Ovary (tissue), 9 donors: ENCODE measurements around the gene NLN. TPM values are rescaled to one million over a fixed set of nuclear protein-coding genes. Genes with fewer than 3 reads are reported as not detected.

Source experiments
- DNase-seq, 5 donors: peaks; one replicate each; pipeline ENCODE4 v3.0.0-alpha.2; 2019 to 2020
- H3K27ac ChIP-seq, 2 donors: fragments of 200-600 bp; one replicate each; pipeline versions ENCODE4 v1.5.1 to v1.8.0; 2019 to 2022
- H3K27me3 ChIP-seq: fragments of 200-600 bp; one replicate; pipeline ENCODE4 v1.8.0; 2022
- H3K36me3 ChIP-seq: fragments of 200-600 bp; sonication (generic); one replicate; pipeline ENCODE4 v1.5.1; 2019
- H3K4me1 ChIP-seq: one replicate; pipeline ENCODE4 v1.8.1; 2013; ENCODE audit warnings: mild to moderate bottlenecking, moderate library complexity; ENCODE audit not compliant: insufficient read depth
- H3K4me3 ChIP-seq: fragments of 200-600 bp; sonication (generic); one replicate; pipeline ENCODE4 v1.5.1; 2017
- H3K9me3 ChIP-seq, 2 donors: fragments of 200-600 bp in 1 of 2; sonication (generic) in 1 of 2; one replicate each; pipeline versions ENCODE4 v1.5.1 to v1.8.1; 2013 to 2019; ENCODE audit warnings: mild to moderate bottlenecking in 1 of 2, moderate library complexity in 1 of 2
- CTCF ChIP-seq, 3 donors: fragments of 450-650 bp in 2 of 3; fragments of 200-600 bp in 1 of 3; IDR thresholded peaks; one replicate each; pipeline versions ENCODE4 v1.5.1 to v1.8.0; 2016 to 2022; ENCODE audit warnings: antibody characterized with exemption in 3 of 3, mild to moderate bottlenecking in 1 of 3
- EP300 ChIP-seq: sonication (generic); formaldehyde crosslinking; IDR thresholded peaks from one replicate; pipeline ENCODE4 v1.6.1; 2017; ENCODE audit warnings: antibody characterized with exemption
- POLR2A ChIP-seq: fragments of 450-650 bp; IDR thresholded peaks from one replicate; pipeline ENCODE4 v1.6.1; 2017; ENCODE audit warnings: antibody characterized with exemption, mild to moderate bottlenecking, moderate library complexity
- WGBS, 3 donors: extraction: QIAGEN DNeasy Blood & Tissue Kit in 1 of 3; methylation state at CpG; one replicate each; pipeline versions ENCODE4 v1.1.5 to v1.1.7; 2013 to 2017; 5-methylcytosine and 5-hydroxymethylcytosine counted together
- intact Hi-C, 4 donors: fragments of 100-400 bp; cut with DNase I; formaldehyde crosslinking; loops; one replicate each; pipeline versions ENCODE4 v1.11.0 to v1.15.1; 2022 to 2023
- polyA plus RNA-seq, 2 donors: library from polyadenylated mRNA; stranded (reverse); fragments of 200-250 nt in 1 of 2; fragments of 350-450 nt in 1 of 2; fragmentation: Illumina TruSeq in 1 of 2; extraction: RNeasy Lipid Tissue Mini Kit (QIAGEN cat#74804) in 1 of 2; gene quantifications; one replicate each; pipeline ENCODE4 v1.2.3, GENCODE V29; 2013 to 2014
- total RNA-seq, 7 donors: library from RNA; depleted of rRNA in 2 of 7; stranded (reverse); fragments of >200 nt in 2 of 7; fragmentation: NEBNext Ultra II Directional in 3 of 7; extraction: Animal tissue kit (Norgen Biotek cat#: 25700) in 3 of 7; gene quantifications; one replicate each; pipeline versions ENCODE4 v1.1.0 to v1.2.4, GENCODE V29; 2016 to 2023
- donor health status: DM: no; HTN: no; CAD: no; lungs with moderate emphysema.
- donor health status: DM: no; HTN: no; CAD: no.
- donor health status: Bipolar disorder and iron deficiency.
- donor health status: DM: yes; HTN: yes; CAD: no.
- donor health status: DM: no; HTN: no; CAD: no.
- donor health status: DM: yes; HTN: yes; CAD: no.

NLN gene
- total and polyA plus RNA-seq, 9 donors = 2.3 to 16.3 (median 8.2) TPM

- Histone ChIP-seq H3K9me3 (no peaks in the 10 kb centered on the region), H3K36me3 (no peaks in the 10 kb centered on the region), H3K4me1 (no peaks in the 10 kb centered on the region), H3K27ac (no peak overlapping the region), H3K27me3 (no peaks in the 10 kb centered on the region), H3K4me3 (no peak overlapping the region)
- intact Hi-C loops = no loop called here
- no peak for TF ChIP-seq POLR2A
- no peak for TF ChIP-seq CTCF (IDR thresholded peaks at IDR 0.05)
- no peak for TF ChIP-seq EP300
- DNase-seq = no peak
Measured at GRCh38 chr5:65855766-65856315, 133.8 kb downstream of the NLN start.

- TF ChIP-seq EP300 (no peak), POLR2A (no peak), CTCF (IDR thresholded peaks at IDR 0.05) (no peak)
- no peak for DNase-seq
- WGBS, 3 donors = 95 to 97% (median 95%) methylated on average over 5 of the region's 5 CpGs
- Histone ChIP-seq H3K9me3 (no peaks in the 10 kb centered on the region), H3K27me3 (no peaks in the 10 kb centered on the region), H3K4me3 (no peak overlapping the region), H3K4me1 (no peaks in the 10 kb centered on the region), H3K27ac (no peak overlapping the region), H3K36me3 (no peaks in the 10 kb centered on the region)
- intact Hi-C loops = no loop called here
Measured at GRCh38 chr5:65856520-65856919, 134.5 kb downstream of the NLN start.

- intact Hi-C loops = no loop called here
- Histone ChIP-seq H3K27me3 (no peaks in the 10 kb centered on the region), H3K4me3 (no peak overlapping the region), H3K27ac (no peak overlapping the region), H3K9me3 (no peaks in the 10 kb centered on the region), H3K4me1 (no peaks in the 10 kb centered on the region), H3K36me3 (no peaks in the 10 kb centered on the region)
- DNase-seq = no peak
- 72 to 79% (median 75%) methylated on average over 3 of the region's 3 CpGs for WGBS, 3 donors
- TF ChIP-seq CTCF (IDR thresholded peaks at IDR 0.05) = no peak
- no peak for TF ChIP-seq EP300
- no peak for TF ChIP-seq POLR2A
Measured at GRCh38 chr5:65858316-65858715, 136.3 kb downstream of the NLN start.

- intact Hi-C loops = no loop called here
- no peak for TF ChIP-seq CTCF (IDR thresholded peaks at IDR 0.05)
- no peak for TF ChIP-seq EP300
- TF ChIP-seq POLR2A = no peak
- Histone ChIP-seq H3K36me3 (no peaks in the 10 kb centered on the region), H3K4me1 (no peaks in the 10 kb centered on the region), H3K27ac (no peak overlapping the region), H3K9me3 (no peaks in the 10 kb centered on the region), H3K27me3 (no peaks in the 10 kb centered on the region), H3K4me3 (no peak overlapping the region)
- DNase-seq = no peak
- 43 to 61% (median 55%) methylated on average over 3 of the region's 3 CpGs for WGBS, 3 donors
Measured at GRCh38 chr5:65861830-65862241, 139.8 kb downstream of the NLN start.

- Histone ChIP-seq H3K27ac (no peak overlapping the region), H3K4me1 (no peaks in the 10 kb centered on the region), H3K36me3 (no peaks in the 10 kb centered on the region), H3K4me3 (no peak overlapping the region), H3K27me3 (no peaks in the 10 kb centered on the region), H3K9me3 (no peaks in the 10 kb centered on the region)
- no peak for TF ChIP-seq POLR2A
- no peak for TF ChIP-seq EP300
- no peak for TF ChIP-seq CTCF (IDR thresholded peaks at IDR 0.05)
- intact Hi-C loops = no loop called here
- DNase-seq = no peak
Measured at GRCh38 chr5:65862384-65862783, 140.4 kb downstream of the NLN start.
